ENCODE data around the gene TMEM225B. TPM values are rescaled to one million over a fixed set of nuclear protein-coding genes. Genes with fewer than 3 reads are reported as not detected.

Gene TMEM225B, protein sequence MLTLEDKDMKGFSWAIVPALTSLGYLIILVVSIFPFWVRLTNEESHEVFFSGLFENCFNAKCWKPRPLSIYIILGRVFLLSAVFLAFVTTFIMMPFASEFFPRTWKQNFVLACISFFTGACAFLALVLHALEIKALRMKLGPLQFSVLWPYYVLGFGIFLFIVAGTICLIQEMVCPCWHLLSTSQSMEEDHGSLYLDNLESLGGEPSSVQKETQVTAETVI
- 1 to 10 TPM in 1 of 2 experiments, under 1 TPM in 1; 0.65 to 1.3 TPM for total RNA-seq

DNA sequence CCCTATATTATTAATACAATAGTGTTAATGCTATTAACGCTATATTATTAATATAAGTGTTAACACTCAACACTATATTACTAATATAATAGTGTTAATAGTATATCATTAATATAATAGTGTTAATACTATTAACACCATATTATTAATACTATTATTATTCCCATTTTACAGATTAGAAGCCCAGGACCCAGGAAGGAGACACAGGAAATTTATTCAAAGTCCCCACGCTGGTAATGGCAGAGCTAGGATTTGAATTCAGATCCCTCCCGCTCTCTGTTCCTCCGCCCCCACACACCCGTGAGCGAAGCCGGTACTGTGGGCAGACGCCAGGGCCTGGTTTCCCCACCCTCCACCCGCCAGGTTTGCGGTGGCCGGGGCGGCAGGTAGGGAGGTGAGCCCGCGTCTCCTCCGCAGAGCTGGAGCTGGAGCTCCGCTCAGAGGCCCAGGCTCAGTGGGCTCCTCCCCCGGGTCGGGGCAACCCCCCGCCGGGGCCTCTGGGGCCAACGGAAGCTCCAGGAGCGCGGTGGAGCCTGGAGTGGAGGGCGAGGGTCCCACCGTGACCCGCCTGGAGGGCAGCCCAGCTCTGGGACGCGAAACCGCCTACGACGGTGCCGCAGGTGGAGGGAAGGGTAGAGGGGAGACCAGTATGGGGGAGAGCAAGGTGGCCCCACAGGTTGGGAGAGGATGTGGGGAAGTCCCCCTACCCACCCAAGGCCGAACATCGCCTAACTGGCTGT, at the start of gene TMEM225B:
TSS of gene TMEM225B (plus strand) at position 506 of the 740 bp plus-strand sequence. CDS start 6,122 bp downstream, outside the sequence.

DNA sequence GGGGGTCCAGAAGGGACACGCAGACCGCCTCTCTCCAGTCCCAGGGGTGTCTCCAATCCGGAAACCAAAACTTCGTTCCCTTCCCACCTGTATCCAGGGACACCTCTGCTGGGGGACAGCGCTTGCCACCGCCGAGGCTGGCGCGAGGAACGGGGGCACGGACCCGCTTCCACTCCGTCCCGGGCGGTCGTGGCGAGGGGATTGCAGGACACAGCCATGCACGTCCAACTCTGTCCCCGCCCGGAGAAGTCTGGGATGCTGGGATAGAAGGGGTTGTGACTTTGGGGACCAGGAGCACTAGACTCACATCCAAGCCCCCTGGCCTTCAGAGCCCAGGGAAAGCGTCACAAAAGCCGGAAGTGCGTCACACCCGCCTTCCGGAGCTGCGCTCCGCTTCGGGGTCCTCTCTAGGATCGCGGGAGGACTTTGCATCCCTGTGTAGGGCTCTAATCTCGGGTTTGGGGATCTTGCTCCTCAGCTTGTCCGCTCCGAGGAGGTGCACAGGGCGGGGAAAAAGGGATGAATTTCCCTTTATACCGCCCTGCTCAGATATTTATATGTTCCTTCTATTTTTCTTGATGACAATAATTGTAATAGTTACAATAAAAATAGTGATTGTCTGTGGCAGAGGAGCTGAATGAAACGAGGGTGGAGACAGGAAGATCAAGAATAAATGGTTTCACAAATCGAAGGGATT, 46.2 kb upstream of the TMEM225B start, which contains the start of gene FAM200A:
TSS of gene FAM200A (minus strand) at position 348 of the 697 bp plus-strand sequence. CDS start 3,707 bp downstream, outside the sequence.

GRCh38 chr7:99558306-99559174, 39.5 kb upstream of the TMEM225B start, which contains the start of gene ZNF655:
Gene ZNF655, plus strand, starts transcription at chr7:99558642. Its CDS starts 1,918 bp downstream, at chr7:99560560.

GRCh38 chr7:99616359-99617191, 18.5 kb downstream of the TMEM225B start, which contains the start of gene ZSCAN25:
Gene ZSCAN25, plus strand, starts transcription at chr7:99616946. Its CDS starts 2,661 bp downstream, at chr7:99619607.

Other genes starting within 250 kb of the TMEM225B start
- gene ARPC1B, start 223.5 kb upstream of the TMEM225B start, total RNA-seq: 100 to 1,000 TPM; 348 to 354 TPM
- gene PDAP1, start 189.7 kb upstream of the TMEM225B start, total RNA-seq: 10 to 100 TPM; 85.6 to 94.1 TPM
- 10 to 100 TPM; 77.8 to 79.3 TPM for gene BUD31, start 189.3 kb upstream of the TMEM225B start, total RNA-seq
- gene PTCD1, start 159.5 kb upstream of the TMEM225B start, total RNA-seq: 10 to 100 TPM in 1 of 2 experiments, 1 to 10 TPM in 1; 9.7 to 10.0 TPM
- gene CPSF4, start 159.3 kb upstream of the TMEM225B start, total RNA-seq: 10 to 100 TPM; 61.2 to 63.5 TPM
- gene ATP5MF, start 132.1 kb upstream of the TMEM225B start, total RNA-seq: 100 to 1,000 TPM; 340 to 354 TPM
- 10 to 100 TPM; 23.8 to 26.8 TPM for gene ZNF789, start 125.4 kb upstream of the TMEM225B start, total RNA-seq
- 10 to 100 TPM; 61.2 to 64.8 TPM for gene ZNF394, start 98.0 kb upstream of the TMEM225B start, total RNA-seq
- gene ZKSCAN5, start 93.6 kb upstream of the TMEM225B start, total RNA-seq: 10 to 100 TPM; 11.2 to 11.8 TPM
- 1 to 10 TPM; 5.2 to 5.8 TPM for gene FAM200A, start 46.2 kb upstream of the TMEM225B start, total RNA-seq
- 100 to 1,000 TPM; 109 to 111 TPM for gene ZNF655, start 39.6 kb upstream of the TMEM225B start, total RNA-seq
- gene ZSCAN25, start 18.7 kb downstream of the TMEM225B start, total RNA-seq: 10 to 100 TPM; 31.2 to 33.8 TPM
- not detected for gene CYP3A5, start 81.7 kb downstream of the TMEM225B start, total RNA-seq
- not detected for gene CYP3A7, start 136.9 kb downstream of the TMEM225B start, total RNA-seq
- gene CYP3A4, start 185.9 kb downstream of the TMEM225B start, total RNA-seq: not detected
- not detected for gene CYP3A43, start 229.7 kb downstream of the TMEM225B start, total RNA-seq

Measured in activated naive CD4-positive, alpha-beta T cell treated with anti-CD3 and anti-CD28 coated beads, Interleukin-2, amount 10 ng/mL, durations not matched to agents 5 hours and 36 hours (primary cell).